D721Med (cell line): ENCODE results near the gene TGFBR3L.

Experiments used
- DNase-seq: peaks from one replicate; pipeline ENCODE4 v3.0.0; 2011; ENCODE audit warnings: low spot score; ENCODE audit not compliant: insufficient read length
- FAIRE-seq: peaks from 2 replicates; lab custom pipeline; 2011; peaks lifted over from hg19 to GRCh38; lab: Jason Lieb, UNC
- TF ChIP-seq, protein P1 (sequence below): IDR thresholded peaks from 2 replicates; pipeline ENCODE4 v1.5.1; 2012; ENCODE audit warnings: mild to moderate bottlenecking, control low read depth; ENCODE audit not compliant: insufficient read depth; ENCODE audit errors: missing control alignments

The TGFBR3L gene

DNA sequence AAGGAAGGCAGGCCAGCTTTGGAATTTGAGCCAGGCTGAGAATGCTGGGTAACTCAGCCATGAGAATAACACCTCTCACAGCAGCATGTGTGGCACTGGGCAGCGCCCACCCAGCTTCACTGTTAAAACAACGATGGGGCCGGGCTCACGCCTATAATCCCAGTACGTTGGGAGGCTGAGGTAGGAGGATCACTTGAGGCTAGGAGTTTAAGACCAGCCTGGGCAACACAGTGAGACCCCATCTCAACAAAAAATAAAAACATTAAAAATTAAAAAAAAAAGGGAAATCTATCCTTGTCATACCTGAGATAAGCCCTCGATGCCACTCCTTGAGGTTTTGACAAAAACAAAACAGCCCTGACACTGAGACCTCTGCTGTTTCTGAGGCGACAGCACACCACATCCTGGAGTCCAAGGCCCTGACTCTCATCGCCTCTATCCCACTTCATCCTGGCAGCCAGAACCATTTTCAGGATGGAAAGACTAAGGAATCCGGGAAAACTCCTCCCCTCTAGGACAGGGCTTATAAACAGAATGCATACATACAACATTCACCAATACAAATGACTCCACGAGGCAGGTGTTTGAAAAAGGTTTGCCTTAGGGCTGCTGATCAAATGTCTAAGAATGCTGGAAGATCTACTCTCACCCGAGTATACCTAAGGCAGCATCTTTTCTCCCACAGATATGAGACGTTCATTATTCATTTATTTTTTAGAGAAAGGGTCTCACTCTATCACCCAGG is 51.5 kb downstream of the TGFBR3L start:
- TF ChIP-seq, protein P1, sequence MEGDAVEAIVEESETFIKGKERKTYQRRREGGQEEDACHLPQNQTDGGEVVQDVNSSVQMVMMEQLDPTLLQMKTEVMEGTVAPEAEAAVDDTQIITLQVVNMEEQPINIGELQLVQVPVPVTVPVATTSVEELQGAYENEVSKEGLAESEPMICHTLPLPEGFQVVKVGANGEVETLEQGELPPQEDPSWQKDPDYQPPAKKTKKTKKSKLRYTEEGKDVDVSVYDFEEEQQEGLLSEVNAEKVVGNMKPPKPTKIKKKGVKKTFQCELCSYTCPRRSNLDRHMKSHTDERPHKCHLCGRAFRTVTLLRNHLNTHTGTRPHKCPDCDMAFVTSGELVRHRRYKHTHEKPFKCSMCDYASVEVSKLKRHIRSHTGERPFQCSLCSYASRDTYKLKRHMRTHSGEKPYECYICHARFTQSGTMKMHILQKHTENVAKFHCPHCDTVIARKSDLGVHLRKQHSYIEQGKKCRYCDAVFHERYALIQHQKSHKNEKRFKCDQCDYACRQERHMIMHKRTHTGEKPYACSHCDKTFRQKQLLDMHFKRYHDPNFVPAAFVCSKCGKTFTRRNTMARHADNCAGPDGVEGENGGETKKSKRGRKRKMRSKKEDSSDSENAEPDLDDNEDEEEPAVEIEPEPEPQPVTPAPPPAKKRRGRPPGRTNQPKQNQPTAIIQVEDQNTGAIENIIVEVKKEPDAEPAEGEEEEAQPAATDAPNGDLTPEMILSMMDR = no peak
- FAIRE-seq = no peak
- no peak for DNase-seq

DNA sequence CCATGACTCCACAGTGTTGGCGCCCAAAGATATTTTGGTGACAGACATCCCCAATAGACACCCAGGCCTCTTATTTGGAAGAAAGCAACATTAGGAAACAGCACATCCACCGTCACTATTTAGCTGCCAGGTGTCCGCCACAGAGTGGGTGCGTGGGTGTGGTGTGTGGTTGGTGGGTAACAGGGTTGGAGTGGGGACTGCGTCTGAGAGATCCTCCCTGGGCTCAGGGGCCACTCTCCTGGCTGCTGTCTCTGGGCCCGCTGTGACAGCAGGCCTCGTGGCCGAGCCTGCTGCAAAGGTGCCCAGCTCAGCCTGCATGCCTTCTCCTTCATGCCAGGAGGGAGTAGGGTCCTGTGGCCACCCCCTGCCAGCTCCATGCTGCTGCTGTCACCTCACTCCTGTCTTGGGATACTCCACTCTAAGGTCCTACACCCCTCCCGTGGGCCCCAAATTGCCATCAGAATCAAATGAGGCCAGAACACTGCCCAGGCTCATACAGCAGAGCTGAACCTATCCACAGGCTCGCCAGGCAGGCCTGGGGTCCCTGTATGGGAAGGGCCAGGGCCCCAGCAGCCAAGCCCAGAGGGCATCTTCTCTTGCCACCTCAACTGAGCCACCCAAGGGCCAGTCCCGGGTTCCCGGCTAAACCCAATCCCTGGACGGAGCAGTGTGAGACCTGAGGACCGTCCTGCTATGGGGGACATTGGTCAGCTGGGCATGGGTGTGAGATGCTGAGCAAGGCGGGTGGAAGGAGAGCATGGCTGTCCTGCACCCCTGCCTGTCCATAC is 53.6 kb downstream of the TGFBR3L start:
- TF ChIP-seq, protein P1 = no peak
- DNase-seq = no peak
- FAIRE-seq = no peak
